Measurements from ENCODE around the gene SYK.
"Not testable (repeated sequence)": the region's sequence is repeated elsewhere in the genome, so short reads cannot be mapped to it uniquely, and the experiment has no call there.

DNA sequence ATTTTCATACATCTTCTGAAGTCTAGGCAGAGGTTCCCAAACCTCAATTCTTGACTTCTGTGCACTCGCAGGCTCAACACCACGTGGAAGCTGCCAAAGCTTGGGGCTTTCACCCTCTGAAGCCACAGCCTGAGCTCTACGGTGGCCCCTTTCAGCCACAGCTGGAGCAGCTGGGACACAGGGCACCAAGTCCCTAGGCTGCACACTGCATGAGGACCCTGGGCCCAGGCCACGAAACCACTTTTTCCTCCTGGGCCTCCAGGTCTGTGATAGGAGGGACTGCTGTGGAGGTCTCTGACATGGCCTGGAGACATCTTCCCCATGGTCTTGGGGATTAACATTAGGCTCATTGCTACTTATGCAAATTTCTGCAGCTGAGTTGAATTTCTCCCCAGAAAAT lies 18.8 kb downstream of the SYK start:
- TF ChIP-seq, protein P1, sequence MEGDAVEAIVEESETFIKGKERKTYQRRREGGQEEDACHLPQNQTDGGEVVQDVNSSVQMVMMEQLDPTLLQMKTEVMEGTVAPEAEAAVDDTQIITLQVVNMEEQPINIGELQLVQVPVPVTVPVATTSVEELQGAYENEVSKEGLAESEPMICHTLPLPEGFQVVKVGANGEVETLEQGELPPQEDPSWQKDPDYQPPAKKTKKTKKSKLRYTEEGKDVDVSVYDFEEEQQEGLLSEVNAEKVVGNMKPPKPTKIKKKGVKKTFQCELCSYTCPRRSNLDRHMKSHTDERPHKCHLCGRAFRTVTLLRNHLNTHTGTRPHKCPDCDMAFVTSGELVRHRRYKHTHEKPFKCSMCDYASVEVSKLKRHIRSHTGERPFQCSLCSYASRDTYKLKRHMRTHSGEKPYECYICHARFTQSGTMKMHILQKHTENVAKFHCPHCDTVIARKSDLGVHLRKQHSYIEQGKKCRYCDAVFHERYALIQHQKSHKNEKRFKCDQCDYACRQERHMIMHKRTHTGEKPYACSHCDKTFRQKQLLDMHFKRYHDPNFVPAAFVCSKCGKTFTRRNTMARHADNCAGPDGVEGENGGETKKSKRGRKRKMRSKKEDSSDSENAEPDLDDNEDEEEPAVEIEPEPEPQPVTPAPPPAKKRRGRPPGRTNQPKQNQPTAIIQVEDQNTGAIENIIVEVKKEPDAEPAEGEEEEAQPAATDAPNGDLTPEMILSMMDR (IDR thresholded peaks at IDR 0.05; ENCODE audit: borderline replicate concordance, extremely low read depth, low read length, poor library complexity, severe bottlenecking) = not testable (repeated sequence)
- TF ChIP-seq EZH2 (IDR thresholded peaks at IDR 0.05; ENCODE audit: borderline replicate concordance, low read depth, low read length, severe bottlenecking) = not testable (repeated sequence)

Measured in DND-41 (cell line).